K562 (cell line): ENCODE data around the gene EXOSC1. TPM values are rescaled to one million over a fixed set of nuclear protein-coding genes. Genes with fewer than 3 reads are reported as not detected.
A peak's percentile ranks its signal among the peaks of the same experiment; 100 is the strongest.

Source experiments
- ATAC-seq: fragments of 200-7000 bp; cut with Tn5 transposase; 3 replicates; pipeline ENCODE4 v1.9.1; 2020; ENCODE audit warnings: moderate library complexity
- BruUV-seq: library from RNA; stranded (reverse); fragments of 400-500 nt; replicated peaks from 2 replicates; lab custom pipeline; 2021; lab: Mats Ljungman, UMichigan
- CTCF ChIA-PET: fragments of 300-600 bp; formaldehyde crosslinking; extraction: SDS; loops from one replicate; lab custom pipeline; 2021; ENCODE audit warnings: low intra/inter-chr PET ratio; lab: Yijun Ruan, JAX
- POLR2A ChIA-PET: fragments of 300-600, 350-650 bp; sonication (Branson Sonifier 250); formaldehyde crosslinking; extraction: SDS; loops from one replicate; lab custom pipeline; 2021; ENCODE audit warnings: antibody characterized with exemption, inconsistent platforms; lab: Yijun Ruan, JAX
- DNase-seq, 4 experiments: peaks; one replicate each; pipeline versions ENCODE4 v3.0.0 to v3.0.0-alpha.2; 2011 to 2018; ENCODE audit warnings: low spot score in 3 of 4, mixed read lengths in 3 of 4; ENCODE audit errors: extremely low read depth in 1 of 4
- FAIRE-seq: peaks from 2 replicates; lab custom pipeline; 2011; peaks lifted over from hg19 to GRCh38; lab: Jason Lieb, UNC
- H2AFZ ChIP-seq: 2 replicates; pipeline ENCODE4 v1.6.0; 2011; ENCODE audit warnings: low read depth, low read length, control low read depth, inconsistent platforms
- H3K27ac ChIP-seq: fragments of 200-600 bp; 3 replicates; pipeline ENCODE4 v1.8.0; 2011; ENCODE audit warnings: low read depth, mild to moderate bottlenecking, control low read depth, inconsistent platforms, low read length, moderate library complexity, mixed read lengths; ENCODE audit errors: extremely low read depth
- H3K27me3 ChIP-seq, 2 experiments: fragments of 300-600 bp in 1 of 2; 2 replicates in 1 of 2; 3 replicates in 1 of 2; pipeline versions ENCODE4 v1.6.0 to v1.8.0; 2011; ENCODE audit warnings: inconsistent platforms in 2 of 2, low read length in 2 of 2, mild to moderate bottlenecking in 1 of 2, mixed read lengths in 1 of 2, moderate library complexity in 1 of 2; ENCODE audit not compliant: control insufficient read depth in 2 of 2, insufficient read depth in 2 of 2
- H3K36me3 ChIP-seq: fragments of 300-600 bp; 3 replicates; pipeline ENCODE4 v1.8.0; 2011; ENCODE audit warnings: mild to moderate bottlenecking, low read length, inconsistent platforms; ENCODE audit not compliant: control insufficient read depth, insufficient read depth
- H3K4me1 ChIP-seq, 2 experiments: fragments of 200-600 bp in 1 of 2; replicated peaks in 1 of 2; 2 replicates in 1 of 2; 3 replicates in 1 of 2; pipeline versions ENCODE4 v1.5.1 to v1.8.0; 2011; ENCODE audit warnings: inconsistent platforms in 2 of 2, low read length in 2 of 2, mild to moderate bottlenecking in 1 of 2, mixed read lengths in 1 of 2, moderate library complexity in 1 of 2; ENCODE audit not compliant: control insufficient read depth in 2 of 2, insufficient read depth in 2 of 2
- H3K4me2 ChIP-seq: 2 replicates; pipeline ENCODE4 v1.6.1; 2011; ENCODE audit warnings: low read length, control low read depth, inconsistent platforms, mixed read lengths; ENCODE audit not compliant: insufficient read depth
- H3K4me3 ChIP-seq: fragments of 200-600 bp; sonication (generic), shearing (Covaris generic); 2 replicates; pipeline ENCODE4 v1.5.1; 2016; ENCODE audit warnings: control low read depth, inconsistent platforms
- H3K79me2 ChIP-seq: fragments of 200-600 bp; 3 replicates; pipeline ENCODE4 v1.8.0; 2011; ENCODE audit warnings: low read length, inconsistent platforms; ENCODE audit not compliant: control insufficient read depth, insufficient read depth
- H3K9ac ChIP-seq, 2 experiments: 2 replicates each; pipeline versions ENCODE4 v1.6.0 to v1.6.1; 2011; ENCODE audit warnings: low read depth in 2 of 2, low read length in 2 of 2, control low read depth in 1 of 2, inconsistent platforms in 1 of 2, mild to moderate bottlenecking in 1 of 2, mixed read lengths in 1 of 2; ENCODE audit not compliant: insufficient read depth in 1 of 2
- H3K9me1 ChIP-seq: one replicate; pipeline ENCODE4 v1.6.0; 2011; ENCODE audit warnings: inconsistent platforms, mild to moderate bottlenecking, low read length, moderate library complexity; ENCODE audit not compliant: control insufficient read depth, insufficient read depth
- H3K9me3 ChIP-seq: replicated peaks from 2 replicates; pipeline ENCODE4 v1.5.1; 2011; ENCODE audit warnings: low read depth, low read length, inconsistent platforms; ENCODE audit not compliant: control insufficient read depth, insufficient read depth
- H4K20me1 ChIP-seq: replicated peaks from 2 replicates; pipeline ENCODE4 v1.6.1; 2011; ENCODE audit warnings: low read length, inconsistent platforms, mixed read lengths; ENCODE audit not compliant: control insufficient read depth, insufficient read depth
- FOXP1 ChIP-seq: sonication (generic); formaldehyde crosslinking; IDR thresholded peaks from 2 replicates; pipeline ENCODE4 v1.8.0; 2022; ENCODE audit warnings: mild to moderate bottlenecking, missing genetic modification reagents
- RAD21 ChIP-seq, 2 experiments: fragments of 250-450 bp in 1 of 2; fragments of 450-650 bp in 1 of 2; sonication (Bioruptor Pico) in 1 of 2; formaldehyde crosslinking in 1 of 2; IDR thresholded peaks in 1 of 2; conservative IDR thresholded peaks in 1 of 2; 2 replicates each; pipeline versions ENCODE4 v1.4.0 to v1.8.0; 2020 to 2022; ENCODE audit warnings: mild to moderate bottlenecking in 2 of 2, moderate library complexity in 1 of 2
- TEAD4 ChIP-seq, 2 experiments: sonication (generic) in 1 of 2; formaldehyde crosslinking in 1 of 2; IDR thresholded peaks; 2 replicates each; pipeline versions ENCODE4 v1.6.1 to v1.8.0; 2012 to 2022; ENCODE audit warnings: borderline replicate concordance in 1 of 2, inconsistent platforms in 1 of 2, low read length in 1 of 2, mild to moderate bottlenecking in 1 of 2, missing genetic modification reagents in 1 of 2
- ZNF764 ChIP-seq: fragments of 250-450 bp; sonication (Bioruptor Pico); IDR thresholded peaks from 2 replicates; pipeline ENCODE4 v1.4.0; 2020; ENCODE audit warnings: low read depth, mild to moderate bottlenecking, moderate library complexity
- ZNF778 ChIP-seq: fragments of 450-650 bp; formaldehyde crosslinking; IDR thresholded peaks from 2 replicates; pipeline ENCODE4 v1.4.0; 2020; ENCODE audit warnings: mild to moderate bottlenecking, moderate library complexity
- WGBS: fragments of 100-300 bp; shearing (Covaris generic); methylation state at CpG from one replicate; pipeline ENCODE4 v1.1.6; 2016; ENCODE audit warnings: low coverage, mixed read lengths; ENCODE audit not compliant: insufficient coverage; ENCODE audit errors: missing lambda C conversion rate; 5-methylcytosine and 5-hydroxymethylcytosine counted together
- in situ Hi-C: fragments of 300-500 bp; cut with MboI; formaldehyde crosslinking; loops from 4 replicates; pipeline ENCODE4 v1.15.0; 2018; ENCODE audit warnings: inconsistent platforms, mixed read lengths
- intact Hi-C: fragments of 100-400 bp; cut with micrococcal nuclease; formaldehyde crosslinking; loops from 2 replicates; pipeline ENCODE4 v1.14.2; 2022
- polyA plus RNA-seq, 8 experiments: library from polyadenylated mRNA; depleted of rRNA in 4 of 8; stranded (reverse) in 5 of 8; unstranded in 3 of 8; fragments of >200 nt; fragmentation: Nextera tagmentation in 2 of 8; fragmentation: Illumina TruSeq in 1 of 8; extraction: Ambion mirVana in 2 of 8; extraction: Trizol in 1 of 8; gene quantifications; 2 replicates each; pipeline versions ENCODE4 v1.2.1 to v1.2.3, GENCODE V29; 2011 to 2014; ENCODE audit warnings: inconsistent platforms in 1 of 8, missing spikeins in 1 of 8
- total RNA-seq, 7 experiments: library from RNA; depleted of rRNA in 6 of 7; stranded (reverse); fragments of >200 nt in 6 of 7; fragmentation: Illumina TruSeq in 2 of 7; extraction: Trizol in 2 of 7; gene quantifications; 2 replicates each; pipeline versions ENCODE4 v1.2.1 to v1.2.3, GENCODE V29; 2011 to 2021; ENCODE audit warnings: low replicate concordance in 1 of 7
- TF ChIP-seq, protein P1 (sequence below): fragments of 250-450 bp; sonication (Bioruptor Pico); IDR thresholded peaks from 2 replicates; pipeline ENCODE4 v1.5.0; 2020; ENCODE audit warnings: mild to moderate bottlenecking, borderline replicate concordance
- TF ChIP-seq, protein P2 (sequence below): fragments of 250-450 bp; sonication (Bioruptor Pico); IDR thresholded peaks from 2 replicates; pipeline ENCODE4 v1.8.0; 2022; ENCODE audit warnings: moderate library complexity, mild to moderate bottlenecking, inconsistent platforms
- TF ChIP-seq, protein P3 (sequence below), 2 experiments: fragments of 450-650 bp in 1 of 2; sonication (generic) in 1 of 2; formaldehyde crosslinking in 1 of 2; IDR thresholded peaks; 2 replicates each; pipeline versions ENCODE4 v1.7.1 to v1.9.0; 2016 to 2022; ENCODE audit warnings: inconsistent platforms in 1 of 2, mild to moderate bottlenecking in 1 of 2, missing genetic modification reagents in 1 of 2

The EXOSC1 gene
- total and polyA plus RNA-seq, 9 of the 15 experiments (the other 6 are each of a cell fraction or from before 2014, with no cell fraction given), result 44.3 to 117 (median 67.0) TPM

DNA sequence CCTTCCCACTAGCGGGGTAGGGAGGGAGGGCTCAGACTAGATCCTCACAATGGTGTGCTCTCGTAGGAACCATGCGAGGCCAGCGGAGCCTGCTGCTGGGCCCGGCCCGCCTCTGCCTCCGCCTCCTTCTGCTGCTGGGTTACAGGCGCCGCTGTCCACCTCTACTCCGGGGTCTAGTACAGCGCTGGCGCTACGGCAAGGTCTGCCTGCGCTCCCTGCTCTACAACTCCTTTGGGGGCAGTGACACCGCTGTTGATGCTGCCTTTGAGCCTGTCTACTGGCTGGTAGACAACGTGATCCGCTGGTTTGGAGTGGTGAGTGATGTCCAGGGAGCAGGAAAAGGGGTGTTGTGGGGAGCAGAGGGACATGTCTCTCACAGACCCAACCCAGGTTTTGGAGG lies 5.8 kb upstream of the EXOSC1 start:
- no peaks in the 10 kb centered on the region for H3K9me3 ChIP-seq
- intact Hi-C loops, result no loop called here
- 89% methylated on average over 7 of the region's 17 CpGs for WGBS
- BruUV-seq, result no TSS peak
- POLR2A ChIA-PET, result interaction anchor here (0.7 to 1.2 kb wide), 2 partner anchors 10 to 28 kb away, joined by 3 read pairs; no protein-coding TSS in a partner anchor
- in situ Hi-C loops, result no loop called here
- DNase-seq (no peak), FAIRE-seq (no peak), ATAC-seq (no peak)
- H3K4me1 ChIP-seq, result peaks cover 2 to 6% of the 10 kb centered on the region in 2 experiments; a peak in 4 of 5 replicates
- H3K4me3 ChIP-seq, result no peak overlapping the region
- no peaks in the 10 kb centered on the region for H4K20me1 ChIP-seq
- H3K36me3 ChIP-seq, result peaks cover 44% of the 10 kb centered on the region; the same call in 2 of the 3 replicates
- no peak overlapping the region for H3K4me2 ChIP-seq
- no peak overlapping the region for H2AFZ ChIP-seq
- no peaks in the 10 kb centered on the region for H3K27me3 ChIP-seq
- H3K9ac ChIP-seq, result 0 out of 4 replicates have a peak overlapping the region, but pooled peaks of 1 of the 2 experiments have one; percentile 4
- no peak overlapping the region for H3K27ac ChIP-seq
- CTCF ChIA-PET, result no interaction called here
- no peaks in the 10 kb centered on the region for H3K9me1 ChIP-seq
- H3K79me2 ChIP-seq, result peaks cover 15% of the 10 kb centered on the region
- TF ChIP-seq FOXP1 (CRISPR knock-in tag) (no peak), RAD21 (CRISPR knock-in tag; conservative IDR thresholded peaks at IDR 0.05 in 1 of 2, IDR thresholded peaks at IDR 0.05 in 1 of 2) (no peak), ZNF764 (CRISPR knock-in tag) (no peak), ZNF778 (CRISPR knock-in tag) (no peak), TEAD4 (IDR thresholded peaks at IDR 0.05; ENCODE audit: low read length) (no peak), TEAD4 (CRISPR knock-in tag; IDR thresholded peaks at IDR 0.05; ENCODE audit: borderline replicate concordance) (no peak)
- TF ChIP-seq, protein P1, sequence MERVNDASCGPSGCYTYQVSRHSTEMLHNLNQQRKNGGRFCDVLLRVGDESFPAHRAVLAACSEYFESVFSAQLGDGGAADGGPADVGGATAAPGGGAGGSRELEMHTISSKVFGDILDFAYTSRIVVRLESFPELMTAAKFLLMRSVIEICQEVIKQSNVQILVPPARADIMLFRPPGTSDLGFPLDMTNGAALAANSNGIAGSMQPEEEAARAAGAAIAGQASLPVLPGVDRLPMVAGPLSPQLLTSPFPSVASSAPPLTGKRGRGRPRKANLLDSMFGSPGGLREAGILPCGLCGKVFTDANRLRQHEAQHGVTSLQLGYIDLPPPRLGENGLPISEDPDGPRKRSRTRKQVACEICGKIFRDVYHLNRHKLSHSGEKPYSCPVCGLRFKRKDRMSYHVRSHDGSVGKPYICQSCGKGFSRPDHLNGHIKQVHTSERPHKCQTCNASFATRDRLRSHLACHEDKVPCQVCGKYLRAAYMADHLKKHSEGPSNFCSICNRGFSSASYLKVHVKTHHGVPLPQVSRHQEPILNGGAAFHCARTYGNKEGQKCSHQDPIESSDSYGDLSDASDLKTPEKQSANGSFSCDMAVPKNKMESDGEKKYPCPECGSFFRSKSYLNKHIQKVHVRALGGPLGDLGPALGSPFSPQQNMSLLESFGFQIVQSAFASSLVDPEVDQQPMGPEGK (CRISPR knock-in tag), result no peak
- TF ChIP-seq, protein P2, sequence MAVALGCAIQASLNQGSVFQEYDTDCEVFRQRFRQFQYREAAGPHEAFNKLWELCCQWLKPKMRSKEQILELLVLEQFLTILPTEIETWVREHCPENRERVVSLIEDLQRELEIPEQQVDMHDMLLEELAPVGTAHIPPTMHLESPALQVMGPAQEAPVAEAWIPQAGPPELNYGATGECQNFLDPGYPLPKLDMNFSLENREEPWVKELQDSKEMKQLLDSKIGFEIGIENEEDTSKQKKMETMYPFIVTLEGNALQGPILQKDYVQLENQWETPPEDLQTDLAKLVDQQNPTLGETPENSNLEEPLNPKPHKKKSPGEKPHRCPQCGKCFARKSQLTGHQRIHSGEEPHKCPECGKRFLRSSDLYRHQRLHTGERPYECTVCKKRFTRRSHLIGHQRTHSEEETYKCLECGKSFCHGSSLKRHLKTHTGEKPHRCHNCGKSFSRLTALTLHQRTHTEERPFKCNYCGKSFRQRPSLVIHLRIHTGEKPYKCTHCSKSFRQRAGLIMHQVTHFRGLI (CRISPR knock-in tag), result no peak
- TF ChIP-seq, protein P3, sequence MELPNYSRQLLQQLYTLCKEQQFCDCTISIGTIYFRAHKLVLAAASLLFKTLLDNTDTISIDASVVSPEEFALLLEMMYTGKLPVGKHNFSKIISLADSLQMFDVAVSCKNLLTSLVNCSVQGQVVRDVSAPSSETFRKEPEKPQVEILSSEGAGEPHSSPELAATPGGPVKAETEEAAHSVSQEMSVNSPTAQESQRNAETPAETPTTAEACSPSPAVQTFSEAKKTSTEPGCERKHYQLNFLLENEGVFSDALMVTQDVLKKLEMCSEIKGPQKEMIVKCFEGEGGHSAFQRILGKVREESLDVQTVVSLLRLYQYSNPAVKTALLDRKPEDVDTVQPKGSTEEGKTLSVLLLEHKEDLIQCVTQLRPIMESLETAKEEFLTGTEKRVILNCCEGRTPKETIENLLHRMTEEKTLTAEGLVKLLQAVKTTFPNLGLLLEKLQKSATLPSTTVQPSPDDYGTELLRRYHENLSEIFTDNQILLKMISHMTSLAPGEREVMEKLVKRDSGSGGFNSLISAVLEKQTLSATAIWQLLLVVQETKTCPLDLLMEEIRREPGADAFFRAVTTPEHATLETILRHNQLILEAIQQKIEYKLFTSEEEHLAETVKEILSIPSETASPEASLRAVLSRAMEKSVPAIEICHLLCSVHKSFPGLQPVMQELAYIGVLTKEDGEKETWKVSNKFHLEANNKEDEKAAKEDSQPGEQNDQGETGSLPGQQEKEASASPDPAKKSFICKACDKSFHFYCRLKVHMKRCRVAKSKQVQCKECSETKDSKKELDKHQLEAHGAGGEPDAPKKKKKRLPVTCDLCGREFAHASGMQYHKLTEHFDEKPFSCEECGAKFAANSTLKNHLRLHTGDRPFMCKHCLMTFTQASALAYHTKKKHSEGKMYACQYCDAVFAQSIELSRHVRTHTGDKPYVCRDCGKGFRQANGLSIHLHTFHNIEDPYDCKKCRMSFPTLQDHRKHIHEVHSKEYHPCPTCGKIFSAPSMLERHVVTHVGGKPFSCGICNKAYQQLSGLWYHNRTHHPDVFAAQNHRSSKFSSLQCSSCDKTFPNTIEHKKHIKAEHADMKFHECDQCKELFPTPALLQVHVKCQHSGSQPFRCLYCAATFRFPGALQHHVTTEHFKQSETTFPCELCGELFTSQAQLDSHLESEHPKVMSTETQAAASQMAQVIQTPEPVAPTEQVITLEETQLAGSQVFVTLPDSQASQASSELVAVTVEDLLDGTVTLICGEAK (IDR thresholded peaks at IDR 0.05), result no peak
- TF ChIP-seq, protein P3 (CRISPR knock-in tag; IDR thresholded peaks at IDR 0.05), result no peak
